Gastroesophageal sphincter (tissue), 4 donors: Measurements from ENCODE around the gene CEBPE. TPM values are rescaled to one million over a fixed set of nuclear protein-coding genes. Genes with fewer than 3 reads are reported as not detected.

Experiments used
- ATAC-seq: fragments of 150-250 bp; one replicate; pipeline ENCODE4 v1.9.1; 2016; ENCODE audit warnings: mild to moderate bottlenecking, moderate library complexity
- H3K27ac ChIP-seq, 4 donors: fragments of 200-600 bp; sonication (generic) in 3 of 4; 1 replicate in 3 of 4; 2 replicates in 1 of 4; pipeline ENCODE4 v1.5.1; 2016 to 2019
- H3K27me3 ChIP-seq: fragments of 200-600 bp; sonication (generic); one replicate; pipeline ENCODE4 v1.5.1; 2019
- H3K36me3 ChIP-seq, 2 donors: fragments of 200-600 bp; sonication (generic); one replicate each; pipeline ENCODE4 v1.5.1; 2019; ENCODE audit warnings: control low read depth in 1 of 2
- H3K4me1 ChIP-seq, 3 donors: fragments of 200-600 bp; sonication (generic); 1 replicate in 2 of 3; 2 replicates in 1 of 3; pipeline ENCODE4 v1.5.1; 2016 to 2019; ENCODE audit warnings: control low read depth in 2 of 3
- H3K4me3 ChIP-seq, 2 donors: fragments of 200-600 bp; sonication (generic); one replicate each; pipeline ENCODE4 v1.5.1; 2019; ENCODE audit warnings: mild to moderate bottlenecking in 1 of 2, moderate library complexity in 1 of 2
- H3K9me3 ChIP-seq, 3 donors: fragments of 200-600 bp; sonication (generic); one replicate each; pipeline ENCODE4 v1.5.1; 2017 to 2019; ENCODE audit warnings: control low read depth in 2 of 3
- EP300 ChIP-seq: sonication (generic); formaldehyde crosslinking; IDR thresholded peaks from one replicate; pipeline ENCODE4 v1.6.1; 2017; ENCODE audit warnings: antibody characterized with exemption, mild to moderate bottlenecking
- POLR2A ChIP-seq, 2 donors: fragments of 450-650 bp; IDR thresholded peaks; one replicate each; pipeline ENCODE4 v1.6.1; 2017; ENCODE audit warnings: antibody characterized with exemption in 2 of 2, mild to moderate bottlenecking in 2 of 2, moderate library complexity in 1 of 2
- POLR2AphosphoS5 ChIP-seq: sonication (generic); formaldehyde crosslinking; IDR thresholded peaks from one replicate; pipeline ENCODE4 v1.6.1; 2017; ENCODE audit warnings: antibody characterized with exemption
- WGBS, 2 donors: methylation state at CpG; one replicate each; pipeline ENCODE4 v1.1.5; 2018; ENCODE audit warnings: low coverage in 1 of 2; 5-methylcytosine and 5-hydroxymethylcytosine counted together
- total RNA-seq, 4 donors: library from RNA; depleted of rRNA; stranded (reverse); fragments of >200 nt; gene quantifications; one replicate each; pipeline ENCODE4 v1.1.0, GENCODE V29; 2016
- TF ChIP-seq, protein P1 (sequence below), 4 experiments: fragments of 200-600 bp in 2 of 4; fragments of 450-650 bp in 2 of 4; sonication (generic) in 1 of 4; IDR thresholded peaks; one replicate each; pipeline ENCODE4 v1.5.1; 2017 to 2019; ENCODE audit warnings: antibody characterized with exemption in 4 of 4, mild to moderate bottlenecking in 2 of 4, moderate library complexity in 2 of 4

CEBPE gene
- total RNA-seq, 4 donors from 2014 or later, result not detected

DNA sequence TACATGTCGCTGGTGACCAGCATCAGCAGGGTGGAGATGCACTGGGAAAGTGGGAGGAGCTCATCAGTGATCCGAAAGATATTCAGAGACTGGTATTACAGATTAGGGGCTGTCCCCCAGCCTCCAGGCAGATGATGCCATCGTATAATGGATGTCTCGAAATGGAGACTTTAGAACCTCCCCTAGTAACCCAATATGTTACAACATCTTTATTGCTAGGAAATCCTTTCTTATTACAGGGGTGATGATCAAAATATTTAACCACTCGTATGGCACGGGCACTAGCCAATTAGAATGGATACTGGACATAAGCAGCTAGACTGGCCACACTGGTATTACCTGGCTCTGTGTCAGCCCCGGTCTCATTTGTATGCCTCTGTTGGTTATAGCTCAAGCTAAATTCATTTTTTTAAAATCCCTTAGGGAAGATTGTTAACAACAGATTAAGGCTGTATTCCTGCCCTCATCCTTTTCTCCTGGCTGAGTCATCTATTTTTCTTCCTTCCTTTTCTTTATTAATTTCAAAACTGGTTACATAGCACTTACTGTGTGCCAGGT lies 10.8 kb upstream of the CEBPE start:
- Histone ChIP-seq H3K27ac (peak overlapping the region in 2 of 4 donors; percentile 56 to 70), H3K4me3 (no peak overlapping the region), H3K9me3 (no peaks in the 10 kb centered on the region), H3K4me1 (peaks cover 0 to 32% (median 0%) of the 10 kb centered on the region in 3 donors), H3K27me3 (no peaks in the 10 kb centered on the region), H3K36me3 (peaks cover 0 to 71% of the 10 kb centered on the region in 2 donors)
- 83 to 92% methylated on average over 7 of the region's 7 CpGs for WGBS, 2 donors
- no peak for ATAC-seq
- TF ChIP-seq POLR2AphosphoS5, result no peak
- TF ChIP-seq EP300, result no peak

DNA sequence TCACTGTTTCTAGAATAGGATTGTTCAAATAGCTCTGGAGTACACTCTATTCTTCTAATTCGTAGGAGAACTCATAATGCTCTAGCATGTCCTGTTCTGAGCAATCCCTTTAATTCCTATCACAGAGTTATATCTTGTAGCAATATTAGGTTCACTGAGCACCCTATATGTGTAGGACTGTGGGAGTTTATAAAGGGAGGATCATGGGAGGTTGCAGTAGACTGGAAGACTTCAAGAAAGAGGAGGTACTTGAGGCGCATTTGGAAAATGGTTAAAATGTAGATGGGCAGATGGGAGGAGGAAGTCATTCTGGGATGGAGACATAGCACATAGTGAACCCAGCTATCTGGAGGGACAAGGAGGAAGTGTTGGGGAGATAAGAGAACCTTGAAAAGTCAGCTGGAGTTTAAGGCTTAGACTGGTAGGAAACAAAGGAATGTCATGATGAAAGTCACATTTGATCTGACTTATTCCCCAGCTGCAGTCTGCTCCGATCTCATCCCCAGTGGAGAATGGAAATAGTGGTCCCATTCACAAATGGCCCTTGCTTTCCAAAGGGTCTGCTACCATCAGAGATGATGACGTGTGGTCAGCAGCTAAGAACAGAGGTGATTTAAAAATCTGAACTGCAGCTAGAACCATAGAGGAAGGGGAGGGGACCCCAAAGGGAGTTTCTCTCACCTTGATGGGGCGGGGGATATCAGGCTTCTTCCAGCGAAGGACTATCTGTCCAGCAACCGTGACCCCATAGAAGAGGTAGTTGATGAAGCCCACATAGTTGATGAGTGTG lies 10.1 kb upstream of the CEBPE start:
- no peak for ATAC-seq
- Histone ChIP-seq H3K27me3 (no peaks in the 10 kb centered on the region), H3K36me3 (peaks cover 0 to 66% of the 10 kb centered on the region in 2 donors), H3K9me3 (no peaks in the 10 kb centered on the region), H3K4me3 (no peak overlapping the region), H3K27ac (peak overlapping the region in 2 of 4 donors; percentile 56 to 70), H3K4me1 (peaks cover 0 to 32% (median 0%) of the 10 kb centered on the region in 3 donors)
- TF ChIP-seq POLR2AphosphoS5, result no peak
- no peak for TF ChIP-seq POLR2A (IDR thresholded peaks at IDR 0.05)
- TF ChIP-seq EP300, result no peak
- TF ChIP-seq, protein P1, sequence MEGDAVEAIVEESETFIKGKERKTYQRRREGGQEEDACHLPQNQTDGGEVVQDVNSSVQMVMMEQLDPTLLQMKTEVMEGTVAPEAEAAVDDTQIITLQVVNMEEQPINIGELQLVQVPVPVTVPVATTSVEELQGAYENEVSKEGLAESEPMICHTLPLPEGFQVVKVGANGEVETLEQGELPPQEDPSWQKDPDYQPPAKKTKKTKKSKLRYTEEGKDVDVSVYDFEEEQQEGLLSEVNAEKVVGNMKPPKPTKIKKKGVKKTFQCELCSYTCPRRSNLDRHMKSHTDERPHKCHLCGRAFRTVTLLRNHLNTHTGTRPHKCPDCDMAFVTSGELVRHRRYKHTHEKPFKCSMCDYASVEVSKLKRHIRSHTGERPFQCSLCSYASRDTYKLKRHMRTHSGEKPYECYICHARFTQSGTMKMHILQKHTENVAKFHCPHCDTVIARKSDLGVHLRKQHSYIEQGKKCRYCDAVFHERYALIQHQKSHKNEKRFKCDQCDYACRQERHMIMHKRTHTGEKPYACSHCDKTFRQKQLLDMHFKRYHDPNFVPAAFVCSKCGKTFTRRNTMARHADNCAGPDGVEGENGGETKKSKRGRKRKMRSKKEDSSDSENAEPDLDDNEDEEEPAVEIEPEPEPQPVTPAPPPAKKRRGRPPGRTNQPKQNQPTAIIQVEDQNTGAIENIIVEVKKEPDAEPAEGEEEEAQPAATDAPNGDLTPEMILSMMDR (IDR thresholded peaks at IDR 0.05), result no peak
- 92 to 97% methylated on average over 6 to 7 of the region's 7 CpGs for WGBS, 2 donors

DNA sequence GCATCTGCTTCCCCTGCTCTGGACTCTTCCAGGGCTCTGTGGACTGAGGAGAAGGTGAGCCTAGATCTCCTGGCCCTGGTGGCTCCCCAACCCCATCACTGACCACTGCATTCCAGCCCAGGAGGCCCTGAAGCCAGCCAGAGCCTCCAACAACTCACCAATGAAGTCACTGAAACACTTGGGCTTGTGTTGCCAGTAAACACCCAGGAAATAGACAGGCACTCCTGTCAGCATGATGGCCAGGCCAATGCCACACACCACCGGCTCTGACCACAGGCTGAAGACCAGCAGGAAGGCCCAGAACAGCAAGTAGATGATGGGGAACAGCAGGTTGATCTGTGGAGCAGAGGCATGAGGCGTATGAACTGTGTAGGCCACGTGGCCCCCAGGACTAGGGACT lies 8.8 kb upstream of the CEBPE start:
- H3K4me1 ChIP-seq, result peaks cover 0 to 42% (median 0%) of the 10 kb centered on the region in 3 donors
- peak overlapping the region in 1 of 4 donors; percentile 10 for H3K27ac ChIP-seq
- TF ChIP-seq POLR2A (IDR thresholded peaks at IDR 0.05) (no peak), EP300 (no peak), POLR2AphosphoS5 (no peak)
- TF ChIP-seq, protein P1 (IDR thresholded peaks at IDR 0.05), result no peak
- H3K4me3 ChIP-seq, result no peak overlapping the region
- H3K27me3 ChIP-seq, result no peaks in the 10 kb centered on the region
- no peak for ATAC-seq
- H3K36me3 ChIP-seq, result peaks cover 0 to 56% of the 10 kb centered on the region in 2 donors
- 92 to 100% methylated on average over 1 to 2 of the region's 3 CpGs for WGBS, 2 donors
- no peaks in the 10 kb centered on the region for H3K9me3 ChIP-seq

DNA sequence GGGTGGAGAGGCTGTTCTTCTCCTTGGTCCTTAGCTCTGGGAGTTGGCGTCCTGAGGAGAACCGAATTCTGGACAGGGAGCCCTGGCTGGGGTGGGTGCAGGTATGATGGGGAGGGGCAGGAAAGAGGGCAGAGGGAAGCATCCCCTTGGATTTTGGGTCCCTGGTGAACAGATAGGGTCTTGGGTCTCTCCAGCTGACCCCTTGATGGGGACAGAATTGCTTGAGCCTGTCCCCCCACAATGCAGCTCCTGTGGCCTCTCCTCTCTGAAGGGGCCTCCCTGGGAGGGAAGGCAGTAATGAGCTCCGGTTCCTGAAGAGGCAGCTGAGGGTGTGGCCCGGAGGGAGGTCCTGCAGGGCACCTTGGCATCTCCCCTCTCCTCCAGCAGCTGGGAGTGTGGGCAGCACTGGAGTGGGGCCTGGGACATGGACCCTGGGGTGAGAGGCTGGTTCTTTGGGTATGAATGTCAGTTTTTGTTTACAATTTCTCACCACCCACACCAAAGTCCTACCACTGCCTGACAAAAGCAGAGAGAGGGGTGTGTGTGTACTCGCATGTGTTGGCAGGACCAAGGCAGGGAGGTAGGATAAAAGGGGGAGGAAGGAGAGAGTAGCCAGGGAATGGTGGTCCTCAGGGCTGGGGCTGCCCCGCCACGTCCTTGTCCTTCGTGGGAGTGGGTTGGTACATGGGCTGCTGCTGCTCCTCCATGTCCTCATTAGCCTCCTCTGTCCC lies 7.7 kb upstream of the CEBPE start:
- Histone ChIP-seq H3K27me3 (no peaks in the 10 kb centered on the region), H3K36me3 (peaks cover 0 to 47% of the 10 kb centered on the region in 2 donors), H3K27ac (peak overlapping the region in 3 of 4 donors; percentile 29 to 40 (median 35)), H3K4me3 (no peak overlapping the region), H3K9me3 (no peaks in the 10 kb centered on the region), H3K4me1 (peaks cover 0 to 44% (median 0%) of the 10 kb centered on the region in 3 donors)
- TF ChIP-seq, protein P1 (IDR thresholded peaks at IDR 0.05), result no peak
- no peak for TF ChIP-seq POLR2A (IDR thresholded peaks at IDR 0.05)
- TF ChIP-seq EP300, result no peak
- TF ChIP-seq POLR2AphosphoS5, result no peak
- ATAC-seq, result no peak
- WGBS, 2 donors, result 100% methylated on average over 1 of the region's 8 CpGs; no CpG with 5 or more reads in 1 of the 2 donors

DNA sequence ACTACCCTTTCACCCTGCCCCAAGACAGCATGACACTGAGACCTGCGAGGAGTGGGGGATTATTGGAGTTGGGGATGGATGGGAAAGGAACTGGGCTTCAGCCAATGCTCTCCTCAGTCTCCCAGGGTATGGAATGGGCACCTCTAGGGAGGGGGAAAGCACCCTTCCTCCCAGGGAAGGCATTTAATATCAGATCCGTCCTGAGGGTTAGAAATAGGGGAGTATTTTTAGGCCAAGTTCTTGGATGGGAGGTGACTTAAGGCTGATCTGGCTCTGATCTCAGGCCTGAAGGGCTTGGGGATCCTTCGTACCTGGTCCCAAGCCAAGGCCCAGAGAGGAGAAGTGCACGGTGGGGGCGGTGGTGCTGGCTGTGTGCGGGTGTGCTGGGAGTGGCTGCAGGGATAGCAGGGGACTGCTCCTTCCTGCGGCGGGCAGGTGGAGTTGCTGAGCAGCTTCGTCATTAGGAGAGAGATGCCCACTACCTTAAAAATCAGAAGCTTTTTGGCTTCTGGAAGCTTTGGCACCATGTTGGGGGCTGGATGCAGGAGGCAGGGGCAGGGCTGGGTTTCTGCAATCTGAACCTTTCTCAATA lies 7.0 kb upstream of the CEBPE start:
- Histone ChIP-seq H3K4me3 (no peak overlapping the region), H3K36me3 (peaks cover 0 to 42% of the 10 kb centered on the region in 2 donors), H3K27ac (peak overlapping the region in 2 of 4 donors; percentile 35 to 40), H3K4me1 (peaks cover 0 to 46% (median 0%) of the 10 kb centered on the region in 3 donors), H3K9me3 (no peaks in the 10 kb centered on the region), H3K27me3 (no peaks in the 10 kb centered on the region)
- ATAC-seq, result no peak
- WGBS, 2 donors, result 20 to 47% methylated on average over 2 to 4 of the region's 9 CpGs
- TF ChIP-seq, protein P1 (IDR thresholded peaks at IDR 0.05), result no peak
- TF ChIP-seq POLR2A (IDR thresholded peaks at IDR 0.05), result no peak
- no peak for TF ChIP-seq POLR2AphosphoS5
- TF ChIP-seq EP300, result no peak
